Panc1 (cell line): ENCODE measurements around the gene SIRPA. TPM values are rescaled to one million over a fixed set of nuclear protein-coding genes. Genes with fewer than 3 reads are reported as not detected.

Experiments used
- ATAC-seq: fragments of 200-7000 bp; cut with Tn5 transposase; 2 replicates; pipeline ENCODE4 v1.9.1; 2020; ENCODE audit warnings: mild to moderate bottlenecking, moderate library complexity
- BruUV-seq: library from RNA; stranded (reverse); fragments of 400-500 nt; replicated peaks from 2 replicates; lab custom pipeline; 2021; lab: Mats Ljungman, UMichigan
- CTCF ChIA-PET: fragments of 300-600 bp; sonication (Branson Sonifier 250); formaldehyde crosslinking; loops from one replicate; lab custom pipeline; 2022; ENCODE audit warnings: antibody characterized with exemption; lab: Charles Lee
- POLR2A ChIA-PET: fragments of 300-600 bp; sonication (Branson Sonifier 250); formaldehyde crosslinking; loops from one replicate; lab custom pipeline; 2022; ENCODE audit warnings: antibody characterized with exemption; lab: Charles Lee
- DNase-seq: peaks from one replicate; pipeline ENCODE4 v3.0.0-alpha.2; 2010; ENCODE audit warnings: low read depth, low spot score
- H3K27ac ChIP-seq: 2 replicates; pipeline ENCODE4 v1.5.1; 2011; ENCODE audit warnings: mild to moderate bottlenecking, low read length, inconsistent platforms
- H3K27me3 ChIP-seq: fragments of 200-500 bp; sonication (Bioruptor generic); 2 replicates; pipeline ENCODE4 v1.6.0; 2014; ENCODE audit warnings: low read length, inconsistent platforms; ENCODE audit not compliant: control insufficient read depth, insufficient read depth
- H3K36me3 ChIP-seq: fragments of 200-500 bp; sonication (Bioruptor generic); 2 replicates; pipeline ENCODE4 v1.5.1; 2014; ENCODE audit warnings: inconsistent platforms, mild to moderate bottlenecking, low read length, moderate library complexity; ENCODE audit not compliant: control insufficient read depth, insufficient read depth
- H3K4me1 ChIP-seq: 2 replicates; pipeline ENCODE4 v1.5.1; 2011; ENCODE audit warnings: inconsistent platforms, mild to moderate bottlenecking, low read length, moderate library complexity; ENCODE audit not compliant: control insufficient read depth, insufficient read depth
- H3K4me3 ChIP-seq, 2 experiments: 2 replicates each; pipeline ENCODE4 v1.5.1; 2011 to 2012; ENCODE audit warnings: low read depth in 2 of 2, low read length in 2 of 2, mild to moderate bottlenecking in 2 of 2, inconsistent platforms in 1 of 2, moderate library complexity in 1 of 2
- H3K9me3 ChIP-seq: fragments of 200-500 bp; sonication (Bioruptor generic); 2 replicates; pipeline ENCODE4 v1.5.1; 2014; ENCODE audit warnings: low read depth, mild to moderate bottlenecking, inconsistent platforms, low read length, moderate library complexity; ENCODE audit not compliant: control insufficient read depth, insufficient read depth
- CTCF ChIP-seq: fragments of 450-650 bp; IDR thresholded peaks from 2 replicates; pipeline ENCODE4 v1.5.1; 2017; ENCODE audit warnings: mild to moderate bottlenecking
- POLR2AphosphoS5 ChIP-seq: IDR thresholded peaks from 2 replicates; pipeline ENCODE4 v1.6.1; 2012; ENCODE audit warnings: mild to moderate bottlenecking, low read depth, low read length, moderate library complexity
- REST ChIP-seq, 2 experiments: IDR thresholded peaks; 2 replicates each; pipeline ENCODE4 v1.6.1; 2011 to 2012; ENCODE audit warnings: low read depth in 2 of 2, control low read depth in 1 of 2, low read length in 1 of 2, mild to moderate bottlenecking in 1 of 2, moderate library complexity in 1 of 2; ENCODE audit not compliant: insufficient read depth in 1 of 2
- SIN3A ChIP-seq: IDR thresholded peaks from 2 replicates; pipeline ENCODE4 v1.6.1; 2012; ENCODE audit warnings: low read depth, mild to moderate bottlenecking, low read length, moderate library complexity, borderline replicate concordance; ENCODE audit not compliant: insufficient read depth
- TCF7L2 ChIP-seq: IDR thresholded peaks from 2 replicates; pipeline ENCODE4 v1.6.1; 2011; ENCODE audit warnings: mild to moderate bottlenecking, low read depth, low read length, inconsistent platforms
- in situ Hi-C: cut with HindIII; loops from 2 replicates; pipeline ENCODE4 v1.10.0; 2016; ENCODE audit warnings: low sequenced_read_pairs, low pct_unique_long_range_greater_than_20kb
- intact Hi-C: fragments of 100-400 bp; cut with micrococcal nuclease; formaldehyde crosslinking; loops from one replicate; pipeline ENCODE4 v1.10.0; 2022; ENCODE audit not compliant: unreplicated experiment
- total RNA-seq: library from RNA; stranded (reverse); gene quantifications from one replicate; pipeline ENCODE4 v1.2.1, GENCODE V29; 2021; ENCODE audit not compliant: unreplicated experiment

SIRPA gene
- total RNA-seq, 1 experiment from 2014 or later: 2.4 TPM

GRCh38 chr20:1885940-1886693, 9.1 kb upstream of the SIRPA start:
- no peaks in the 10 kb centered on the region for H3K4me1 ChIP-seq
- TF ChIP-seq REST (IDR thresholded peaks at IDR 0.05; ENCODE audit: insufficient read depth in 1 of 2, low read depth in 2 of 2, low read length in 1 of 2) (no peak), SIN3A (no peak), CTCF (no peak), TCF7L2 (no peak), POLR2AphosphoS5 (no peak)
- H3K27me3 ChIP-seq: no peaks in the 10 kb centered on the region
- DNase-seq (no peak), ATAC-seq (no peak)
- no peak overlapping the region for H3K4me3 ChIP-seq
- in situ Hi-C loops: no loop called here
- intact Hi-C loops: no loop called here
- no peaks in the 10 kb centered on the region for H3K9me3 ChIP-seq
- no peak overlapping the region for H3K27ac ChIP-seq
- no TSS peak for BruUV-seq
- ChIA-PET CTCF (no interaction called here), POLR2A (no interaction called here)
- no peaks in the 10 kb centered on the region for H3K36me3 ChIP-seq

- Histone ChIP-seq H3K27ac (no peak overlapping the region), H3K4me3 (no peak overlapping the region), H3K9me3 (no peaks in the 10 kb centered on the region), H3K36me3 (no peaks in the 10 kb centered on the region), H3K27me3 (no peaks in the 10 kb centered on the region), H3K4me1 (no peaks in the 10 kb centered on the region)
- in situ Hi-C loops (no loop called here), intact Hi-C loops (no loop called here)
- TF ChIP-seq CTCF (no peak), REST (IDR thresholded peaks at IDR 0.05; ENCODE audit: insufficient read depth in 1 of 2, low read depth in 2 of 2, low read length in 1 of 2) (no peak), POLR2AphosphoS5 (no peak), TCF7L2 (no peak), SIN3A (no peak)
- POLR2A ChIA-PET: no interaction called here
- CTCF ChIA-PET: no interaction called here
- no TSS peak for BruUV-seq
- DNase-seq (no peak), ATAC-seq (no peak)
These were observed 7.9 kb upstream of the SIRPA start for GRCh38 chr20:1887321-1887720.
